ENCODE results near the gene CD48.
"Not testable (repeated sequence)": the region's sequence is repeated elsewhere in the genome, so short reads cannot be mapped to it uniquely, and the experiment has no call there.

CD48 gene

DNA sequence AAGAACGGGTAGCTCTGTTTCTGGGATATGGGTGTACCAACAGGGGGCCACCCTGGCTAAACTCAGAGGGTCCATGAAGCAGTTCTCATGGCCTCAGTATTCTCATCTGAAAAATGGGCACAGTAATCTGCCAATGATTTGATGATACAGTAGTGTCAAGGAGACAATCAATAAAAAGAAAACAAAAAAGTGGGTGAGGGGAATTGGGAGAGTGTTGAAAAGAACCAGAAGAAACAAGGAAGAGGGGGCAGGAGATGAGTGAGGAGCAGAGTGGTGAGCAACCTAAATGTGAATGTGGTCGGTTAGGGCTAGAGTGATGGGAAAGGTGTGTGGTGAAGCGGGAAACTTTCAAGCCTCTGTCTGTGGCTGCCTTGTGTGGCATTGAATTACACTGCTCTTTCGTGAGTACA lies 29.5 kb upstream of the CD48 start:
- DNase-seq: no peak

DNA sequence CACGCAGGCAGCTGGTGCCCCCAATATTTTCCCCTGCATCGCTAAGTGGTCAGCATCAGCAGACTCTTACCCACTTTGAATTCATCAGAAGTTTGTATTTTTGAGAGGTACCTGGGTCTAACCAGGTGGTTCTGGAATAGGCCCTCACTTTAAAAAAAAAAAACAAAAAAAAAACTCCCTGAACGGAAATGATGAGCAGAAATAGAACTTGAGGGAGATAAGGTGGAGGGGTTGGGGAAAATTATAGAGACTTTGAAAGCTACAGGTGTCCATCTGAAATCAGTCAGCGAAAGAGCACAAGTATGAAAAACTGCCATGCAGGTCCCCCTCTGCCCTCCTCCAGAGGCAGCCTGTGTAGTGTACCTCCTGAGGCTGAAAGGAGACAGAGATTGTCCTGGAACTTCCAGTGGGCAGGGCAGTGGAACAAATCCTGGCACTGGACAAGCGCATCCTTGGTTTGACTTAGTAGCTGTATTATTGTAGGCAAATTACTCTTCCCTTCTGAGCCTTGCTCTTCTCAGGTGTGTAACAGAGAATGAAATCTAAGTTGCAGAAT lies 28.6 kb upstream of the CD48 start:
- no peak for DNase-seq

DNA sequence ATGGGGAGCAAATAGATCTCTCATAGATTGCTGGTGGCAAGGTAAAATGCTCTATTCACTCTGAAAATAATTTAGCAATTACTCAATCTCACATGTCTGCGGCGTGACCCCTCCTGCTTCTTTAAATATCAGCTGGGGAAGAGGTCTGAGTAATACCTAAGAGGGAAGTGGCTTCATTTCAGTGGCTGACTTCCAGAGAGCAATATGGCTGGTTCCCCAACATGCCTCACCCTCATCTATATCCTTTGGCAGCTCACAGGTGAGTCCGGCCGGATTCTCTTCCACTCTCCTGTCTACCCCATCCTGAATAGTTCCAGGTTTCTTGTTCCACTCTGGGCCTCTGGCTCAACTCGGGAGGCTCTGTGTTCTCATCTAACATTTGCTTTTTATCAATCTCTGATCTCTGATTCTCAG lies 27.5 kb upstream of the CD48 start, which contains the start of gene SLAMF7:
TSS of gene SLAMF7 (plus strand) at position 150 of the 414 bp plus-strand sequence. CDS start at position 205, 55 bp downstream.
- no peak for DNase-seq

DNA sequence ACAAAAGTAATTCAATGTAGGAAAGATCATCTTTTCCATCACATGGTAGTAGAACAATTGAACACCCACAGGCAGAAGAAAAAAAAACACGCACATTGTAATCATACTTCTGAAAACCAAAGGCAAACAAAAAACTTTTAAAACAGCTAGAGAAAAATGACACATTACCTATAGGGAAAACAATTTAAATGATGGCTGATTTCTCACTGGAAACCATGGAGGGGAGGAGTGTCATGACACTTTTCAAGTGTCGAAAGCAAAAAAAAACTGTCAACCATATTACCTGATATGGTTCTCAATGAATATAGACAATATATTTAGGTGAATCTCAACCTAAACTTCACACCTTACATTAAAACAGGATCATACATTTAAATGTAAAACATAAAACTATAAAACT lies 26.6 kb upstream of the CD48 start:
- DNase-seq: no peak

DNA sequence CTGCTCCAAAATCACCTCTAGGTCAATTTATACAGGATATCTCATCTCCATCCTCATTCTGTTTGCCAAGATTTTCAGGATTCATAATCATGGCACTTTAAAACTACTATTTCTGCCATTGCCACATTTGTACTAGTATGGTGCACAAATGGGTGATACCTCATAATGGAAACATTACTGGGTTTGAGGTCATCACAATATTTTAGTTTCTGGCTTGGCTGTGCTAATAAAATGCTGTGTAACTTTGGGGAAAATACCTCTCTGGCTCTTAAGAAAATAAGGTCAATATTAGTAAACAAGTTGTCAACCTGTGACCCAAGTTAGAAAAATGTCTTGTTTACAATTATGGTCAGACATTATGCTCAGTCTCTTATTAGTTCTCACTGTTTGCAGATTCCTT lies 22.7 kb upstream of the CD48 start:
- DNase-seq: no peak

DNA sequence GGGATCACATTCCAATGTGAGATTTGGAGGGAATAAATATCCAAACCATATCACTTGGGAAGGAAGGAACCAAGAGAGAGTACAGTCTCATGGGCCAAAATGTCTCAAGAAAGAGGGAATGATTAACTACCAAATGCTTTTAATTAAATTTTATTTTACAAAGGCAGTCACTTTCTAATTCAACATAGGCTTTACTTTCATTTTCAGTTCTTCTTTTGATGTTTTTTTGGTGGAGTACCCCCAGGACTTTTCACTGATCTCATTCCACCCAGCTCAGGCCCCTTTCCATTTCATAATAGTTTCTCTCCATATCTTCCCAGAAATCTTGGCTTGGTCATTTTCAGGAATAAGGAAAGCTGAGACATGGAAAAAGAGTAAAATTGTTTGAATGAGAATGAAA lies 22.3 kb upstream of the CD48 start:
- no peak for DNase-seq

DNA sequence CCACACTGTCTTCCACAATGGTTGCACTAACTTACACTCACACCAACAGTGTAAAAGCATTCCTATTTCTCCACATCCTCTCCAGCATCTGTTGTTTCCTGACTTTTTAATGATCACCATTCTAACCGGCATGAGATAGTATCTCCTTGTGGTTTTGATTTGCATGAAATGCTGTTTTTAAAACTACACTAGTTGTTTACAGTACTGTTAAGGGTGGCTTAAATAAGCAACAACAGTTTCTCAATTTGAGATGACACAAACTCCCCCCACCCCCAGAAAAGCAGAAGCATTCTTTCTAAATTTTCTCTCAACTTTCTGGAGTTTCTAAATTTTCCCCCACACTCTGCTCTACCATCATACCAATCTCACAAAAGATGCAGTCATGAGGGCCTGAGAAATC lies 20.4 kb upstream of the CD48 start:
- no peak for DNase-seq

DNA sequence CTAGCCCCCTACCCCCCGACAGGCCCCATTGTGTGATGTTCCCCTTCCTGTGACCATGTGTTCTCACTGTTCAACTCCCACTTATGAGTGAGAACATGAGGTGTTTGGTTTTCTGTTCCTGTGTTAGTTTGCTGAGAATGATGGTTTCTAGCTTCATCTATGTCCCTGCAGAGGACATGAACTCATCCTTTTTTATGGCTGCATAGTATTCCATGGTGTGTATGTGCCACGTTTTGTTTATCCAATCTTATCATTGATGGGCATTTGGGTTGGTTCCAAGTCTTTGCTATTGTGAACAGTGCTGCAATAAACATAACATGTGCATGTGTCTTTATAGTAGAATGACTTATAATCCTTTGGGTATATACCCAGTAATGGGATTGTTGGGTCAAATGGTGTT lies 19.9 kb upstream of the CD48 start:
- DNase-seq: not testable (repeated sequence)

DNA sequence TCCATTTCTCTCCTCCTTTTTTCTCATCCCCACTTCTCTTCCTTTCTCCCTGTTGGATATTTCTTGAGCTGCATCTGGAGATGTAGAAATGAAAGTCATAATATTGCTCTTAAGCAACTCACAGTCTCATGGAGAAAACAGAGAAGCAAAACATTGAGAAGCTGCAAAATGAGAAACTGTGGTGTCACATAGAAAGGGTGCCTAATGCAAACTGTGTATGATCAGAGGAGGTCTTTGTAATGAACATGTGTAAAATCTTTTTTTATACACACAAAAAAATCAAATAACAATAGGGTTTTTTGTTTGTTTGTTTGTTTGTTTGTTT lies 15.7 kb upstream of the CD48 start:
- no peak for DNase-seq

DNA sequence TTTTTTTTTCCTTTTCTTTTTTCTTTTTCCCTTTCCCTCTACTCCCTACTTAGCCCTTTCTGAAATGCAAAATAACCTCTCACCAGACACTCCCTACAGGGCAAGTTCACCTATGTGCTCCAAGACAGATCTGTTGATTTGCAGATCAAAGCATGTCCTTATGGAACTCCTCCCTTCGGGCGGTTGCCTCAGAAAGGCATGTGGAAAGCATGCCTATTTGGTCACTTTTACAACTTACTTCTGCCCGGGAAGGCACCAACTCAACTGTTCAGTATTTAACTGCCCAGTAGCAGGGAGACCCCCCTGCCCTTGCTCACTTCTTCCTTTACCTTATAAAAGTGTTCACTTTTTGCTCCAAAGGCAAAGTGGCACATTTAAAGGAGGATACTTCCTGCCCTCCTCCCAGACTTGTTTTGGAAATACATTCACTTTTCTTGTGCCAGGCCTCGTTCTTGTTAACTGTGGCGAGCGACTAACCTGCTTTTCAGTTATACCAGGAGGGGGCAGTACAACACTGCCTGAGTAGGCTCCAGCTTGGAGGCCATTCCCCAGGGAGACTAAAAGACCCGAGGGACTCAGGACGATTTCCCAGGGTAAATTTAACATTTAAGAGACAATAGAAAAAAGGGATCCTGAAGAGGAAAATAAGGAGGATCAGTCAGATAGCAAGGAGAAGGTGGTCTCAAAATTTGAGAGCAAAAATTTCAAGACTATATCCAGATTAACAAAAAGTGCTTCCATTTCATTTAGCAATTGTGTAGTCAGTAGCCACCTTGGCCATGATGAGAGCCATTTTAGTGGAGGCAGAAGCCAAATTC lies 15.1 kb upstream of the CD48 start:
- peak; percentile 42 for DNase-seq

DNA sequence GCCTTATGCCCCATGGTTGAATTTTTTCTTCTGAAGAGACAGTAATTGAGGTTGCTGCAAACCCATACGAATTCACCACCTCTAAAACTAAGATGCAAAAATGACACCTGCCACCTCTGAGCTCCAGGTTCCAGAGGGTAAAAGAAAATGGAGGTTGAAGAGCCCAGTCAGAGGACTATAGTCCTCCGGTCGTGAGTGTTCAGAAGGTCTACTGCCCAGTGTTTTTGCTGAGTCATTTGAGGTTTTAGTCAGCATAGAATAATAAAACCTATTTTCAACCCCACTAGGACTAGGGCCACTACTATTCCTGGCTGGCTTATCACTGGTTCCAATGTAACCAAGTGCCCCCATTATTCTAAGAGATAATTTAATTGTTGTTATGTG lies 14.5 kb upstream of the CD48 start:
- DNase-seq: no peak

DNA sequence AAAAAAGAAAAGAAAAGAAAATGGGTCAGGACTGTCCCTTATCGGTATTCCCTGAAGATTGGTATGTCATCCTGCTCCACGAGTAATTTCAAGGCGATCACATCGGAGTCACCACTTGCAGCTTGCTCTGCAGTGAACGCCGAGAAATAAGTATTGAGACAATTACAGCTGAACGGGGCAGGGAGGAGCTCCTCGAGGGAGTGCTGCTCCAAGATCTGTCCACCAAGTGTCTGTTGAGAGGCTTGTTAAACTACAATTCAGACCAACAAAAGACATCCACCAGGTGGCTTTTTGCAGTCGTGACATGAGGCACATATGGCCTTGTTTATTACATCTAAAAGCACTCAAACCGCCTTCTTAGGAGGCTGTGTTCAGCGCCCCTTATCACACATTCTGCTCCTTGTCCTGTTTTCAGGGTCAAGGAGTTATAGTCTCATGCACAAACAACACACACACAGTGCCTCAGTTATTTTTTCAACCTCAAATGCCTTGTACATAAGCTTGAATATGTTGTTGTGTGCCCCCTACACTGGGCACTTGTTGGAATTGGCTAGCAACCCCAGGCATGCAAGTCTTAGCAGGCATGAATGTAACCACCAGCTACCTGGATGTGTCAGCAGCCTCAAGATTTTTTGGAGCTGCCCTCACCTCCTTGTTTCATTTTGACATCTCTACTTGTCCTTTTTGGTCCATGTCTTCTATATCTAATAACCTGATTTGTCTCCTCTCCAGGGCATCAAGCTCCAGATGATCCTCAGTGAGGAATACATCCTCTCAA lies 13.0 kb upstream of the CD48 start:
- no peak for DNase-seq

DNA sequence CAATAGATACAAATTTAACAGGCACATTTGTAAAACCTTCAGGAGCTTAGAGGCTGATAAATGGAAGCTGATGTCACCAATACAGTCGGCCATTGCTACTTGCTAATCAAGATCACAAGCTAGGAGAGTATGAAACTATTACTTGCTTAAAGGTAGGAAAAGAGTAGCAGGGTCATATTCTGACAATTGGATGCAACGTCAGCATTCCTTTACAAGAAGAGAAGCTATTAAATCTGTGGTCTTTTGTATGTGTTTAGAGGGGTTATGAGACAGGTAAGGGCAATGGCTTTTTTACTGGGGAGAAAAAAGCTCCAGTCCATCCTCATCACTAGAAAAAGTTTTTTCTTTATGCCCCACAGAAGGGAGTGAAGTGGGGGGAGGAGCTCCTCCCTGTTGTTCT lies 11.7 kb upstream of the CD48 start:
- DNase-seq: no peak

DNA sequence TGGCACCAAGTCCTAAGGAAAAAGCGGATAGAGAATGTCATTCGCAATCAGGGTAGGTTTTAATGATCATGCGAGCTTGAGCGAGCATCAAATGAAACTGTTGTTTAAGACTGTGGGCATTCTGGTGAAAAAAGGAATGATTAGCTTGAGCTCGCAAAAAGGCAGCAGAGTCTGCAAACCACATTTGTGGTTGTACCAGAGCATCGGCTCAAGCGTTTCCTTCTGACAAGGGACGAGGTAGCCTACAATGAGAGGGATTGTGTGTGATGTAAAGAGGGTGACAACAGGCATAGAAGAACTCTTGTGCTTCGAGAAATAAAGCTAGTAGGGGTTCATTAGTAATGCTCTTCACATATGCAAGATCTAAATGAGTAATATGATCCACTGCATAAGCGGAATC lies 11.1 kb upstream of the CD48 start:
- no peak for DNase-seq

DNA sequence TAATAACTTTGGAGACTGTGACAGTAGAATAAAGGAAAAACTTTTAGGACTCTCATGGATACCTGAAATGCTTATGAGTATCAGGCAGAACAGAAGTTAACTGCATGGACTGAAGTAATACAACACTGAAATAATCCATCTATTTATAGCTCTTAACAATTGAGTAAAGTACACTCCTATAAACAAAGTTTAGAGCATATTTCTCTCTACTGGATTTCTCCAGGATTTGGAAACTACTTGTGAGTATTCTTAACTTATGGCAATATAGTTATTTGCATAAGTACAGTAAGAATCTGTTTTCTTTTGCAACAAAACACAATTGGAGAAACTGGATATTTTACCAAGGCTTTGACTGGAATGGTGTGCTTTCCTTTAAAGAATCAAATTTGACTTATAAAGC lies 9.9 kb upstream of the CD48 start:
- DNase-seq: no peak

DNA sequence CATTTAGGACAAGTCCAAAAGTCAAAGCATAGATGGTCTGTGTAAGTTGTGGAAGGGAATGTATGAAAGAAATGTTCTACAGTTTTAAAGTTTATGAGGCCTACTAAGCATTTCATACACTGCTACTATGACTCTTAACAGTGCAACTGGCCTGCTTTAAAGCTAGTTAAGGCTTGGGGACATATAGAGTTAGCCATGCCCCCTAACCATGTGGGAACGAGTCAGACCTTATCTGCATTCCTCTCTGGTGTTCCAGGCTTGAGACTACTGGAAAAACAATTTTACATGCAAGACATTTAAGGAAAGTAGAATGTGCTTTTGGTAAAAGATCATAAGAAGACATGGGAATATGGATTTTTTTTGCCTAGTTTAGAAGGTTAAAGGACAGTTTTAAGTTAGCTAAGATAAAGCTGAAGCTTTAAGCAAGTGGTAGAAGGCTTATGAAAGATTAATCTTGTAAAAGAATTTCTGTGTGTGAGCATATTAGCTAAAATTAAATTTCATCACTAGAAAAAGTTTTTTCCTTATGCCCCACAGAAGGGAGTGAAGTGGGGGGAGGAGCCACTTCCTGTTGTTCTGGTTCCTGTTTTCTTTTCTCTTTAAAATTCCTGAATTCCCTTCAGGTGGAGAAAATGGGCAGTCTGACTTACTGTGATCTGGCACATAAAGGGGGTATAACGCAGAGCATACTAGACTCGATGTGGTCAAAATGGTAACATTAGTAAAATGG lies 8.9 kb upstream of the CD48 start:
- DNase-seq: no peak

DNA sequence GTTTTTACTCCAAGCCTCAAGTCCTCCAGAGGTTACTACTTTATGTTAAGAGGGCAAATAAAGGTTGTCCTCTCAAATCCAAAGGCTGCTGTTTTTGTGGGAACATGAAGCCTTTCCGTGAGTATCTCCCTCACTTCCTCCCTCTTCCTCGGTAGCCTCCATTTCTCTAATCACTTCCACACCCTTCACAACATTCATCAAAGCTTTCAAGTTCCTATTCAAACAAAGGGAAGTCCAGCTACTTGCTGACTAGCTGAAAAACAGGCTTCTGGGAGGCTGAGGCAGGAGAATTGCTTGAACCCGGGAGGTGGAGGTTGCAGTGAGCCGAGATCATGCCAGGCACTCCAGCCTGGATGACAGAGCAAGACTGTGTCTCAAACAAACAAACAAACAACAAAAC lies 6.6 kb upstream of the CD48 start:
- DNase-seq: no peak

DNA sequence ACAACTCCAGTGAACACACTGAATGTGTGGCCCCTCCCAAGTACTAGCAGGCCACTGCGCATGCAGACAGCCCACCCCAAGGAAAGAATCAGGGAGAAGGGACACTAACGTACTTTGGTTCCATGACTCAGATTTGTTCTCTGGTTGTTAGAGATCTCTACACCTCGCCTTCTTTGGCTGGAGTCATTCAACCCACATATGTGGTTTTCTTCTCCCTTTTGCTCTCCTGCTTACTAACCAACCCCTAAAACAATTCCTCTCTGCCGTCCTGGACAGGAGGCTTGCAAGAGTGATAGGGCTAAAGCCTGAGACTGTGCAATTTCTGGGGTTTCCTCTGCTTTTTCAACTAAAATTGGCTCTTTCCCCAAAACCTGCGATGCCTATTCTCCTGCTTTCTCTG lies 5.7 kb upstream of the CD48 start:
- DNase-seq: no peak

DNA sequence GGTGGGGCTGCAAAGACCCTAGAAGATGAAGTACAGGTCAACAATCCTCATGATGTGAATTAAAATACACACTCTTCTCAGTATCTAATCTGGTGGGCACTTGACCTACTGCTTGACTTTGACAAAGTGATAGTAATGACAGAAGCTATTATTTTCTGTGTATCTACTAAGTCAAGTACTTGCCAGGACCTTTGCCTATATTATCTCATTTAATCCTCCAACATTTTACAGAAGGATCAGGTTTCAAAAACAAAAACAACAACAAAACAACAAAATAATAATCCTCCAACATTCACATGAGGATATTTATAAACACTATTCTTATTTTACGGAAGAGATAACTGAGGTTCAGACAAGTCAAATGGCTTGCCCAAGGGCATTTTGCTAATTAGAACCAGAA lies 4.4 kb upstream of the CD48 start:
- no peak for DNase-seq

DNA sequence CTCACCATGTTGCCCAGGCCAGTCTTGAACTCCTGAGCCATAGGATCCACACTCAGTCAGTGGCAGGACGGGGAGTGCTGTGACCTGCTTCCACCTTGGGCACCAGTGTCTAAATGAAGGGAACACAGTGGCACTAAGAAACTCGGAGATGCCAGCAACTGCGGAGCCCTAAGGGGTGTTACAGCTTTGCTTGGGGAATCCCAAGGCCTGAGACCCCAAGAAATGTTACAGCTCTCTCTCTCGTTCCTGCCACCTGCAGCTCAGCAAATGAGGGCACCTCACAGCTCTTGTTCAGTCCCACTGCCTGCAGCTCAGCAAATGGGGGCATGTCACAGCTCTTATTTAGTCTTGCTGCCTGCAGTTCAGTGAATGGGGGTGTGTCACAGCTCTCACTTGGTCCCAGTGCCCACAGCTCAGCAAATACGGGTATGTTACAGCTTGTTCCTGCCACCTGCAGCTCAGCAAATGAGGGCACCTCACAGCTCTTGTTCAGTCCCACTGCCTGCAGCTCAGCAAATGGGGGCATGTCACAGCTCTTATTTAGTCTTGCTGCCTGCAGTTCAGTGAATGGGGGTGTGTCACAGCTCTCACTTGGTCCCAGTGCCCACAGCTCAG lies 2.5 kb upstream of the CD48 start:
- DNase-seq: not testable (repeated sequence)

DNA sequence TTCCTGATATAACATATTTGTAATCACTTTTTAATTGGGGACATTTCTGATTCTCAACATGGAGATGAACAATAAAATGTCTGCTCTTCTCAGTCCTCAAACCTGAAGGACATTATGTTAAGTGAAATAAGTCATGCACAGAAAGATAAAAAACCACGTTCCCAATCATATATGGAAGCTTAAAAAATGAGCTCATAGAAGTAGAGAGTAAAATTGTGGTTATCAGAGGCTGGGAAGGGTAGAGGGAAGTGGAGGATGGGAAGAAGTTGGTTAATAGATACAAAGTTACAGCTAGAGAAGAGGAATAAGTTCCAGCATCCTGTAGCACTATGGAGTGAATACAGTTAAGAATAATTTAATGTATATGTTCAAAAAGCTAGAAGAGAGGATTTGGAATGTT lies 1.5 kb upstream of the CD48 start:
- no peak for DNase-seq

DNA sequence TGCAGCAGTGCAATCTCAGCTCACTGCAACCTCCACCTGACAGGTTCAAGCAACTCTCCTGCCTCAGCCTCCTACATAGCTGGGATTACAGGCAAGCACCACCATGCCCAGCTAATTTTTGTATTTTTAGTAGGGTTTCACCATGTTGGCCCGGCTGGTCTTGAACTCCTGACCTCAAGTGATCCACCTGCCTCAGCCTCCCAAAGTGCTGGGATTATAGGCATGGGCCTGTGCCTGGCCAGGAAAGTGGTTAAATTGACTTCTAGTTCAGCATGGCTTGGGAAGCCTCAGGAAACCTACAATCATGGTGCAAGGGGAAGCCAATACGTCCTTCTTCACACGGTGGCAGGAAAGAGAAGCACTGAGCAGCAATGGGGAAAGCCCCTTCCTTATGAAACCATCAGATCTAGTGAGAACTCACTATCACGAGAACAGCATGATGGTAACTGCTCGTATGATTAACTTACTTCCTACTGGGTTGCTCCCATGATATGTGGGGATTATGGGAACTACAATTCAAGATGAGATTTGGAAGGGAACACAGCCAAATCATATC lies 981 bp upstream of the CD48 start:
- peak; percentile 22 for DNase-seq

DNA sequence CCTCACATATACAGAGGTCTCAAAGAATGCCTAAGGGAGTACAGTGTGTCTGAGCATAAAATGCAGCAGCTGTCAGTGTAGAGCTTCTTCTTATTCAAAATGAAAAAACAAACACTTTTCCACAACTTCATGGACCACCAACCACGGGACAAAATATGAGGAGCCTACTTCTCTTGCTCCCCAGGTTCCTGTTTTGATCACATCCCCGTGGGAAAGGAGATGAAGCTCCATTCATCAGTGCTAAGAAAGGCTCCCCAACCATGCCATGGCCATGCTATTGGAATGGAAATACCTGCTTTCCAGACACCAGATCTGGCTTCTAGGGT lies 383 bp downstream of the CD48 start:
- DNase-seq: no peak

Data from activated CD4-positive, alpha-beta T cell treated with anti-CD3 and anti-CD28 coated beads for 1 hour (primary cell).